Measurements from ENCODE around the gene CRYL1. TPM values are rescaled to one million over a fixed set of nuclear protein-coding genes. Genes with fewer than 3 reads are reported as not detected.

CRYL1 gene
- total RNA-seq, 1 experiment from 2014 or later: 26.5 TPM

GRCh38 chr13:20353973-20354372 lies 171.7 kb downstream of the CRYL1 start:
- ATAC-seq (no peak), DNase-seq (ENCODE audit: low read depth, low spot score) (no peak)
- no peaks in the 10 kb centered on the region for H3K9me2 ChIP-seq (ENCODE audit: insufficient read depth)
- no peak overlapping the region for H3K27ac ChIP-seq (ENCODE audit: low read depth, low read length)
- no TSS peak for BruUV-seq (replicated peaks)
- H3K27me3 ChIP-seq (ENCODE audit: insufficient read depth, low read length): no peaks in the 10 kb centered on the region
- intact Hi-C loops (cut with micrococcal nuclease): no loop called here
- ChIA-PET CTCF (interaction anchor here (1.0 kb wide), 1 partner anchor 19 kb away, joined by 3 read pairs; no protein-coding TSS in a partner anchor), POLR2A (no interaction called here), RAD21 (ENCODE audit: low non-redundant PET in 1 of 2, low total read pairs in 2 of 2, uncharacterized antibody in 2 of 2, unreplicated experiment in 2 of 2) (no interaction called here)
- H2AFZ ChIP-seq (ENCODE audit: low read depth, low read length, poor library complexity, severe bottlenecking): no peak overlapping the region
- H3K9ac ChIP-seq (ENCODE audit: low read length): no peak overlapping the region
- no peak overlapping the region for H3K4me3 ChIP-seq (replicated peaks in 1 of 2; ENCODE audit: low read depth in 1 of 2, low read length in 2 of 2)
- H3K4me2 ChIP-seq (ENCODE audit: low read length): no peak overlapping the region
- H3K79me2 ChIP-seq (ENCODE audit: insufficient read depth, low read length): no peaks in the 10 kb centered on the region
- H3K36me3 ChIP-seq (ENCODE audit: control insufficient read depth in 1 of 2, insufficient read depth in 2 of 2, low read length in 2 of 2): no peaks in the 10 kb centered on the region
- TF ChIP-seq CTCF (IDR thresholded peaks at IDR 0.05 in 2 of 3, conservative IDR thresholded peaks at IDR 0.05 in 1 of 3; ENCODE audit: borderline replicate concordance in 1 of 3, insufficient read depth in 1 of 3, low read depth in 2 of 3, low read length in 2 of 3) (peak in 2 of 3 experiments; percentile 15 to 17; a peak in 2 of 6 replicates), POLR2A (IDR thresholded peaks at IDR 0.05; ENCODE audit: borderline replicate concordance, extremely low read depth, insufficient read depth, insufficient read length) (no peak)
- H3K9me3 ChIP-seq (ENCODE audit: control insufficient read depth in 1 of 2, insufficient read depth in 1 of 2, low read depth in 1 of 2, low read length in 2 of 2): no peaks in the 10 kb centered on the region
- H3K4me1 ChIP-seq (ENCODE audit: control insufficient read depth in 1 of 2, insufficient read depth in 2 of 2, low read length in 2 of 2): no peaks in the 10 kb centered on the region
- no peaks in the 10 kb centered on the region for H4K20me1 ChIP-seq (ENCODE audit: insufficient read depth)

Small RNA genes within 50 kb of the gene (microRNA-seq; reads per million reads assigned to microRNA genes)
- gene MIR4499 (ENCODE audit: borderline number of aligned reads): not detected

Other genes starting within 250 kb of the CRYL1 start
- gene IFT88, start 41.3 kb upstream of the CRYL1 start, total RNA-seq (2021; ENCODE audit: unreplicated experiment): 13.1 TPM
- 0.25 TPM for gene IL17D, start 177.8 kb upstream of the CRYL1 start, total RNA-seq (2021; ENCODE audit: unreplicated experiment)
- gene EEF1AKMT1, start 248.1 kb upstream of the CRYL1 start, total RNA-seq (2021; ENCODE audit: unreplicated experiment): 9.8 TPM

Measured in HCT116 (cell line).